Measurements from ENCODE around the gene LIPT2.
"Not testable (repeated sequence)": the region's sequence is repeated elsewhere in the genome, so short reads cannot be mapped to it uniquely, and the experiment has no call there.

Gene LIPT2

DNA sequence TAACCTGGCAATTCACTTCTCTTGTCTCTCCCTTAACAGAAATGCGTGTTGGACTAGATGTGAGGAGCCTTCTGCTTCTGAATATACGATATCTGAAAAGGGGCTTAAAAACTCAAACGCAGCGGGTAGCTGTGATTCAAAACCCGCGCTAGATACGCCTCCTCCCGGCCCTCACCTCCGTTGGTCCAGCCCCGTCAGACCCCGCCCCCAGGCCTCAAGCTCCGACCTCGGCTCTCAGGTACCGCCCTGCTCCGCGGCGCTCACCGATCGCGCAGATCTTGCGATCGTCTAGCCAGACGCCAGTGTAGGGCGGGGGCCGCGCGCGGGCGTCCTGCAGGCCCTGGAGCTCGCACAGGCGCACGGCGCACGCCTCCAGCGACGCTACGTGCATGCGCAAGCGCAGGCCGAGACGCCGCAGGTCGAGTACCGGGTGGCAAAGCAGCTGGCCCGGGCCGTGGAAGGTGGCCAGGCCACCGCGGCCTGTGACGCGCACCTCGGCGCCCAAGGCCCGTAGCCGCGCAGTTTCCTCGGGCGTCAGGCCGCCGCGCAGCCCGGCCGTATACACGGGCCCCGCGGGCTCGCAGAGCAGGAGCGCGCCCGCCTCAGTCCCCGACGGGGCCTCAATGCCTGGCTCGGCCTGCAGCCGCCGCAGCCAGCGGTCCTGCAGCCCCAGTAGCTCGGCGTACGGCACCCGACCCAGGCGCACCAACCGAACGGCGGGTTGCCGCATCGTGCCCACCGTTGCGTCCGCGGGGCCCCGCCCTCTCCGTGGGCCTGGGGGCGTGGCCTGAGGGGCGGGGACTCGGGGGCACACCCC is at the start of gene LIPT2:
LIPT2 (minus strand) TSS at position 751 of the 817 bp plus-strand sequence; CDS start at position 730, 21 bp downstream.
- peak; percentile 95 for DNase-seq (ENCODE audit: low read depth)

DNA sequence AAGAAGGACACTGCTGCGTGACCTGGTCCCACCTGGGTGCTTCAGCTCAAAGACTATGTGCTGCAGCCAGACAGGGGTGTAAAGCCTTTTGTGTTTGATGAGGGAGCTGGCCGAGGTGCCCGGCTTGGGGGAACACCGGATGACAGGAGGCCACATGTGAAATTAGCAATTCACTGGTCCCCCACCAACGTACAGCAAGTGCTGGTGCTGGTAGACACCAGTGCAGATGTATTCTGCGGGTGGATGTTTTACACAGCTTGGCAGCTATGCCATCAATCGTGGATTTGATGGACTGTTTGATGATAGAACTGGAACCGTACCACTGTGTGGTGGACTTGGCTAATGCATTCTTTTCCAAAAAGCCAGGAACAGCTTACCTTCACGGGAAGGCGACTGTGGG is 47.9 kb upstream of the LIPT2 start:
- DNase-seq (ENCODE audit: low read depth): no peak

DNA sequence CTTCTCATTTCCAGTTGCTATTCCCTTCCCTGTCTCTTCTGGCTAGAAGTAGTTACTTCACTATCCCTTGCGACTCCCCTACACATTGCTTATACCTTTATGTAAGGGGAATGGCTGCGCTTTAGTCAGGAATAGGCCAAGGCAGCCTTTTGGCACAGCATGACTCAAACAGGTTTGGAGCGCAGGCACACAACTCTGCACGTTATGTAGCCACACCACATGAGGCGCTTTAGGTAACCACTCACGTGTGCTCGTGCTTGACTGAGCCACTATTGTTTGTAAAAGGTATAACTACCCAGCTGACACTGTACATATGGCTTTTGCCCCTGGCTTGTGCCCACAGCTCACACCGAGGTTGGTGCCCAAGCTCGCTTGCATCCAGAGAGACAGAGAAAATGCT is 46.7 kb upstream of the LIPT2 start:
- DNase-seq (ENCODE audit: low read depth): no peak

DNA sequence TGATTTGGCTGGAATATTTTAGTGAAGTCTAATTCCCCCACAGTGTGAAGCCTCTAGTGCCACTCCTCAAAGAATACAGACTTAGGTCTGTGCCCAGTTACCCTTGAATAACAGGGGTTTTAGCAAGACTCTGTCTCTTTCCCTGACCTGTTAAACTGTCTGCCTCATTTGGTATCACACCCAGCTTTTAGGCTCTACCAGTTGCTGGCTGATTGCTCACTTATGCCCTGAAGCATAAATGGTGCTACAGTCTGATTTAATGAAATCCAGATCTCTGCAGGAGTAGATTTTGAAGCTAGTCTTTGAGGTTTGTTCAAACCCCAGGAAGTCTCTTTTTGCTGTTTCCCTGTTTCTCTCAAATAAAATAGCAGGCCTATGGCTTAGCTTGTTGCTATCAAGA is 45.2 kb upstream of the LIPT2 start:
- DNase-seq (ENCODE audit: low read depth): no peak

DNA sequence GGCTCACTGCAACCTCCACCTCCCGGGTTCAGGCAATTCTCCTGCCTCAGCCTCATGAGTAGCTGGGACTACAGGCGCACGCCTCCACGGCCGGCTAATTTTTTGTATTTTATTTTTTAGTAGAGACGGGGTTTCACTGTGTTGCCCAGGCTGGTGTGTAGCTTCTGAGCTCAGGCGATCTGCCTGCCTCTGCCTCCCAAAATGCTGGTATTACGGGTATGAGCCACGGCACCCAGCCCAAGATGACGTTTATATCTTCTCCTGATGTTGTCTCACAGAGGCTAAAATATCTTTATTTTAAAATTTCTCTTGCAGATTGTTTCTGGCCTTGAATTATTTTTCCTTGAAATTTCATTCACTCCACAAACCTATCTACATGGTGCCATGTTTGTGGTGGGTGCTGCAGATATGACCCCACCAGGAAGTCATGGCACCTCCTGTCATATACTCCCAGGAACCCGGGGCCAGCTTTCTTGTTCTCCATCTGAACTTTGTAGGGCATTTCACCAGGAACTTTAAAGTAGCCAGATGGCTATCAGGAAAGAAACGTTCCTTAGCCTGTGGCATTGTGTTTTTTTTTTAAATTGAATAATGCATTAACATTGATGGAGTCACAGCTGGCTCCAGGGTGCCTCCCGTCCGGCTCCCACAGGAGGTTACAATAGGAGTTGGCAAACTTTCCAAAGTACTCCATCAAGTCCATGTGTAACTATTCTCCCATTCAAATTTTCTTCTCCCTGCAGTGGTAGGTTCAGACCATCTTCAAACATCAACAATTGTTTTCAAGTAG is 42.0 kb upstream of the LIPT2 start:
- no peak for DNase-seq (ENCODE audit: low read depth)

DNA sequence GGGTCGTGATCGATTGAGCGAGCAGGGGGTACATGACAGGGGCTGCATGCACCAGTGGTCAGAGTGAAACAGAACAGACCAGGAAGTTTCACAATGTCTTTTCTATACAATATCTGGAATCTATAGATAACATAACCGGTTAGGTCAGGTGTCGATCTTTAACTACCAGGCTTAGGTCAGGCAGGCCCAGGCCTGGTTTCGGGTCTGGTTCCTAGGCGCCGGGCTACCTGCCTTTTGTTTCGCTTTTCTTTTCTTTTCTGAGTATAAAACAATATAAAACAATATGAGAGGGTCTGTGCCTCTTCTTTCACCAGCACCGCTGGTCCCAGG is 41.4 kb upstream of the LIPT2 start:
- DNase-seq (ENCODE audit: low read depth): not testable (repeated sequence)

DNA sequence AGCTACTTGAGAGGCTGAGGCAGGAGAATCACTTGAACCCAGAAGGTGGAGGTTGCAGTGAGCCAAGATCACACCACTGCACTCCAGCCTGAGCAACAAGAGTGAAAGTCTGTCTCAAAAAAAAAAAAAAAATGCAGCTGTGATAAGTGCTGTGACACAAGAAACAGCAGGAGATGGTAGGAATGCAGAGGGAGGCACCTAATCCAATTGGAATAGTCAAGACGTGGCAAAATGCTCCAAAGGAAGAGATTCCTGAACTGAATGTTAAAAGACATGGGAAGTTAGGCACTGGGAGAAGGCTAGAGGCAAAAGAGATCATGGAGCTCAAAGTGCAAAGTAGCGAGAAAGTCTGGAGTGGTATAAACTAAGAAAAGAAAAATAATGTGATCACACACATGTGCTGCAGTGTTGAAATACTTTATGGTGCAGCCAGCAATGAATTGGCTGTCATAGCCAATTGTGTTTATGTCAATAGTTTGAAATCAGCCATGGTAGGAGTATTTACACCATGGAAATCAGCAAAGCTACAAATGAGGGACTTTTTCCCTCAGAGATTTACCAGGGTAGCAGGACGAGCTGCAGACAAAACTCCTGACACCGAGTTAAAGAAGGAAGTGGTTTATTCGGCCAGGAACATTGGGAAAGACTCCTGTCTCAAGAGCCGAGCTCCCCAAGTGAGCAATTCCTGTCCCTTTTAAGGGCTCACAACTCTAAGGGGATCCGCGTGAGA is 40.9 kb upstream of the LIPT2 start:
- no peak for DNase-seq (ENCODE audit: low read depth)

DNA sequence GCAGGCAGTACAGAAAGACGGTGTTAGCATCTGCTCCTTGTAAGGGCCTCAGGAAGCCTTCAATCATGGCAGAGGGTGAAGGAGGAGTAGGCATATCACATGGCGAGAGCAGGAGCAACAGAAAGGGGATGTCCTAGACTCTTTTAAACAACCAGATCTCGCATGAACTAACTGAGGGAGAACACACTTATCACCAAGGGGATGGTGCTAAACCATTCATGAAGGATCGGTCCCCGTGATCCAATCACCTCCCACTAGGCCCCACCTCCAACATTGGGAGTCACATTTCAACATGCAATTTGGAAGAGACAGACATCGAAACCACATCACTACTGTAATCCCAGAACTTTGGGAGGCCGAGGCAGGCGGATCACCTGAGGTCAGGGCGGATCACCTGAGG is 39.9 kb upstream of the LIPT2 start:
- DNase-seq (ENCODE audit: low read depth): no peak

DNA sequence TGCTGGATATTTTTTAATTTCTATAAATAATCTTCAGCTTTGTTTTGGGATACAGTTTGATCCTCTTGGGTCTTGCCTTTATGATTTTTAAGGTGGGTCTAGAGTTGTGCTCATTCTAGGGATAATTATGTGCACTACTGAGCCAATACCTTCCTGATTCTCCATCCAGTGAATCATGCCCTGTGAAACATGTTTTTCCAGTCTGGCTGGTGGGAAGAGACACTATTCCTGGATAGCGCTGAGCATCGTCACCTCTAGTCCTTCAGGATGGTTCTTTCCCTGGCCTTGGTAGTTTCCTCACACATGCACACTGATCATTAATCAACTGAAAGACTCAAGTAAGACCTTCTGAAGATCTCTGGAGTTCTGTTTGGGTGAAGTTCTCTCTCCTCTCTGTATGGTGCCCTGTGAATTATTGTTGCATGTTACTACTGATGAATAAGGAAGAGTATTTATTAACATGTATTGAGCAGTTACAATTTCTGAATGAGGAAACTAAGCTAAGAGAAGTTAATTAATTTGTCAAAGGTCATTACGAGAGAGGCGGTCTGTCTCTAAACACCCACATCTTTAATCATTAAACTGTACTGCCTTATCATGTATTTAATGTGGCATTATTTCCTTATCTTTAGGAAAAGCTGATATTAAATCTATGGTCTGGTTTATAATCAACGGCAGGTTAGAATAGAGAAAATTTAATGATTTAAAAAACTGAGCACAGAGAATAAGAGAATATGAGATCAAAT is 39.1 kb upstream of the LIPT2 start:
- DNase-seq (ENCODE audit: low read depth): no peak

DNA sequence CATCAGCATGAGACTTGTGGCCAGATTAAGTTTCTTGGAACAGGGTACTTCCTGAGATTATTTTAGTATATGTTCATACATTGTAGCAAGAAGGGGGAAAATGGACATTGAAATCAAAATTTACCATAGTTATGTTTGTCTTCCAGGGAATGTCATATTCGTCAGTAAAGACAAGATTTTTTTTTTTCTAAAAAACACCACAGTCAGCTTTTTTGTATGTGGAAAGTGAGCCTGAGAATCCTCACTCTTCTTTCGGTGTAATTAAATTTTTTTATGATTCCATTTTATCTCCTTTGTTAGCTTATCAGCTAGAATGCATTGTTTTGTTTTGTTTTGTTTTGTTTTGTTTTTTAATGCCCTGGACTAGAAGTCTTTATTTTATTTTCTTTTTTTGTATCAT is 31.5 kb upstream of the LIPT2 start:
- DNase-seq (ENCODE audit: low read depth): no peak

DNA sequence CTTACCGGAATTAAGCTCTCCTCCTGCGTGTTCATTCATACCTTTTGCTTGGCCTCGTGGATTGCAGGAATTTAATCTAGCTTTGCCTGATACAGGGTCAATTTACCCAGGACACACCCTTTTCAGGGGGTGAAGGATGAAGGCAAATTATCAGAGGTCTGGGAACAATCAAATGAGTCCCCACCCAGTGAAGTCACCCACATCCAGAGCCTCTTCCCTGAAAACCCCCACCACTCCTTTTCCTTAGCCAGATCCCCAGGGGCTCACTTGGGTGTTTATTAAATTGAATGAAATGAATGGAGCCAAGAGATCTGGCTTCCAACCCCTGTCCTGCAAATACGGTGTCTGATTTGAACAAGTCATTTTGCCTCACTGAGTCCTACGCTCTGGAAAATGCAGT is 31.0 kb upstream of the LIPT2 start:
- DNase-seq (ENCODE audit: low read depth): no peak

DNA sequence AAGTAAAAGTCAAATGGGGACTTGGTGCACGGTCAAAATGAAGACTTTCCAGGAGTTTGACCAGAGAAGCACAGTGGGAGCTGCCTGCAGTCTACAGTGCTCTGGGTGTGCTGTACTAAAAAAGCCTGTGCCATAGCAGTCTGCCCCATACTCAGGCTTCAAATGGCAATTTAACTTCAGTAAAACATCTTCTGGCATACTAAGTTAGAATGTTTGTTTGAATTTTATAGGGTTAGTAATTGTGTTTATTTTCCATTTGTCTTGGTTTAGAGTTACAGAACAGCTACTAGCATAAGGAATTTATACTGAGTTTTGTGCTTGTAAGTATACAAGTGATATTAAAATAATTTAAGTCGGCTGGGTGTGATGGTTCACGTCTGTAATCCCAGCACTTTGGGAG is 29.3 kb upstream of the LIPT2 start:
- DNase-seq (ENCODE audit: low read depth): no peak

DNA sequence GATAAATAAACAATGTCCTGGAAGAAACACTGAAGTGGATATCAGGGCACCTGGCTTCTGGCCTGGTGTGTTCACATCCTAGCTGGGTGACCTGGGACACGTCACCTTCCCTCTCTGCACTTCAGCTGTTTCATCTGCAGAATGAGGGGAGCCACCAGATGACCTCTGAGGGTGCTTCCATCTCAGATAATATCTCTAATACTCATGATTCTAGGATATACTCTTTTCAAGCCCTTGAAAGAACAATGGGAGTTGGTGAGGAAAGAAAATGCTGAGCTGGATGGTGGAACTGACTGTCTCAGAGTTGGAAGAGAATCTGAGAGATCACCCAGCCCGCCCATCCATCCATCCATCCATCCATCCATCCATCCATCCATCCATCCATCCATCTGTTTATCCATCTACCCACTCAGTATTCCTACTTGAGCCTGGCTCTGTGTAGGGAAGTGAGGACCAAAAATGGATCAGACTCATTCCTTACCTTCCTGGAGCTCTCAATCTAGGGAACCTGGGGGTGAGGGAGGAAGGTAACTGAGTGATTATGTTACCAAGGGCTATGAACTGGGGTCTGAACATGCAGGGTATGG is 28.2 kb upstream of the LIPT2 start:
- DNase-seq (ENCODE audit: low read depth): no peak

DNA sequence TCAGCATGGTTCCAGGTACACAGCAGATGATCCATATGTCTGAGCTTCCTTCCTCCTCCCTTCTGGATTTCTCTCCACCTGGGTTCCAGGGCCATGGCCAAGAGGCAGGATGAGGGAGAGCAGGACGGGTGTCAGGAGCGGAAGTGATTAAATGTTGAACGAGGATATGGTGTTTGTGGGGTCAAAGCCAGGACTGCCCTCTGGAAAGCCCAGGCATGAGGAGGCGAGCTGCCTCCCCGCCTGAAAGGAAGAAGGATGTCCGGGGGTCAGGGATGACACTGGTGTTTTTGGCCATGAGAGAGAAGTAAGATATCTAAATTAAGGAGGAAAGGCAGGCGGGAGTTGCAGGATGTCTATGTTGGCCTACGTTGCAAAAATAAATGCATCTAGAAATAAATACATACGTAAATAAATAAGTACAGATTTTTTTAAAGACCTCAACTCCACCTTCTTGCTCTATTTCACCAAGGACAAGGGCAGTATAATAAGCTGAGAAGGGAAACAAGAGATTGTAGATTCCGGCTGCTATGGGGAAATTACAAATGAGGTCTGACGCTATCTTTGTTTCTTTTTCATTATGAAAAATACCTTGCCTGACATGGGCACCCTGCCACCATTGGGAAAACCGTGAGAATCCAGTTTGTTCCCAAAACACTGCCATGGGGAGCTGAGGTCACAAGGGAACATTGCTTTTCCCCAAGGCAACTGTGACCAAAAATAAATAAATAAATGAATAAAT is 27.6 kb upstream of the LIPT2 start:
- DNase-seq (ENCODE audit: low read depth): no peak

DNA sequence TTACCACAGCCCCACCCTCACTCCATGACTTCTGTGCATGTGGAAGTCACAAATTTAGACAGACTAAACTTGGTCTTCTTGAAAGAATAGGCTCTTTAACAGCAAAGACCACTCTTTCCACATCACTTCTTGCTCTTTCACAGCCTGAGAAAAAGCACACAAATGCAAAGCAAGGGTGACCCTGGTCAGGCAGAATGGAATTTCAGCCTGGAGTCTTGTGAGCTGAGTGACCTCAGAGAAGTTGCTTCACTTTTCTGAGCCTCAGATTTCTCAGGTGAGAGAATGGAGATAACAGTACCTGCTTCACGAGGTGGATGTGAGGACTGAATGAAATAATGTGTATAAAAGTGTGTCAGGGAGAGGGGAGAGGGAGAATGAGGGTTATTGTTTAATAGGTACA is 26.8 kb upstream of the LIPT2 start:
- DNase-seq (ENCODE audit: low read depth): no peak

DNA sequence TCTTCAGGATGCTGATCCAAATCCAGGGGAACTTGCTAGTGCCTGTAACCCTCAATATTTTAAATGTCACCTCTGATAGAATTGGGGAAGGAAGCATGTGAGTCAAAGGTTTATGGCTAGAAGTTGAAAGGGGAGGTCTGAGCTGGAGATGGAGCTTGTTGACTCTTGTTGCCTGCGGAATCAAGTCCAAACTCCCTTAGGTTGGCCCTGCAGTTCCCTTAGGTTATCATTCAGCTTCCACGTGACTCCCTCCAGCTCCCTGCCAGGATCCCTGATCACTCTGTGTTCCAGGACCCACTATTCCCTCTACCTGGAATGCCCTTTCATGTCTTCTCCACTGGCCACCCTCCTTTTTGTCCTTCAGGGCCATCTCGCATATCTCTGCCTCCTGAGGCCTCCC is 26.2 kb upstream of the LIPT2 start:
- no peak for DNase-seq (ENCODE audit: low read depth)

DNA sequence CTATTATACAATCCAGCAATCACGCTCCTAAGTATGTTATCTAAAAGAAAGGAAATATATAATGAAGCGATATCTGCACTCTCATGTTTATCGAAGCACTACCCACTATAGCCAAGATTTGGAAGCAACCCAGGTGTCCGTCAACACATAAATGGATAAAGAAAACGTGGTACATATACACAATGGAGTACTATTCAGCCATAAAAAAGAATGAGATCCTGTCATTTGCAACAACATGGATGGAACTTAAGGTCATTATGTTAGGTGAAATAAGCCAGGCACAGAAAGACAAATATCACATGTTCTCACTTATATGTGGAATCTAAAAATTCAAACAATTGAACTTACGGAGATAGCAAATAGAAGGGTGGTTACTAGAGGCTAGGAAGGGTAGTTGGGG is 24.1 kb upstream of the LIPT2 start:
- not testable (repeated sequence) for DNase-seq (ENCODE audit: low read depth)

DNA sequence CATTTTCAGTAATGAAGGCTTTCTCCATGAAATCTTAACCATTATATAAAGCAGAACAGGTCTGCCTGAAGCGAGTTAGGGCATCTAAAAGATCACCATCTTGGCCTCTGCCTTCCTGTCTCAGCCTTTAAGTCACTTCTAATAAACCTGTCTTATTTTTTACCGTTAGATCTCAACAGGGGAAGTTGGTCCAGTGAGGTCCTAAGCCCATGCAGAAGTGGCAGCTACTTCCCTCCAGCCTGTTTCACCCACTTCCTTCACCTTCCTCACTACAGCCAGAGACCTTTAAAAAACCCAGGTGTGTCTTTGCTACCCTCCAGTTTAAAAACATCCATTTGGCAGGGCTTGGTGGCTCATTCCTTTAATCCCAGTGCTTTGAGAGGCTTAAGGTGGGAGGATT is 14.1 kb upstream of the LIPT2 start:
- DNase-seq (ENCODE audit: low read depth): no peak

DNA sequence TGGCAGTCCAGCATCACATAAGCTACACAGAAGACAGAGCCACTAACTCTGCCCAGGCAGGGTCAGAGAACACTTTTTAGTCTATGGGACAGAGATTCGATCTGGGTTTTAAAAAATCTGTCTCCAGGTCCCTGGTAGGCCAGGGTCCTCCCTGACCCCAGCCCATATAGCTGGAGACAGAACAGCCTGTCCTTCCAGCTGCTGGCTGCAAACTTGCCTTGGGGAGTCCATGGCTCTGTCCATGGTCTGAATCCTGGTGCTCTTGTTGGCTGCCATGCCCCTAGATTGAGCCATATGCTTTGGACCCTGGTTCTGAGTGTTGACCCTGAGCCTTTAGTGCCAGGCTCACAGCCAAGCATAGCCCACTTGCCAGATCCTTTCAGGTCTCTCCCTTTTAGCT is 13.3 kb upstream of the LIPT2 start:
- no peak for DNase-seq (ENCODE audit: low read depth)

DNA sequence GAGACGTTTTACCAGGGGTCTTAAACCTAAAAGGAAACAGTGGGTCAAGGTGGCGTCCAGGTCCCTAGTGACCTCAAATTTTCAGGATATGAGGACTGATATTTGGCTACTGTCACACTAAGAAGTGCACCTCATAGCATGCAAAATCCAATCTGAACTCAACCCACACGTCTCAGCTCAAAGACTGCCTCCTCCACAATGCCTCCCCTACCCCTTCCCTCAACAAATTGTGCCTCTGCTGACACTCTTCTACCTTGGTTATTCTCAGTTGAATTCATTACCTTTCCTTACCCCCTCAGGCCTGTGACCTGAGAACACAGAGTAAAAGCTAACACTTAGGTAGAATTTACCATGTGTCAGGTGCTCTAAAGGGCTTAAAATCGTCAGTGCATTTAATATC is 12.4 kb upstream of the LIPT2 start:
- no peak for DNase-seq (ENCODE audit: low read depth)

DNA sequence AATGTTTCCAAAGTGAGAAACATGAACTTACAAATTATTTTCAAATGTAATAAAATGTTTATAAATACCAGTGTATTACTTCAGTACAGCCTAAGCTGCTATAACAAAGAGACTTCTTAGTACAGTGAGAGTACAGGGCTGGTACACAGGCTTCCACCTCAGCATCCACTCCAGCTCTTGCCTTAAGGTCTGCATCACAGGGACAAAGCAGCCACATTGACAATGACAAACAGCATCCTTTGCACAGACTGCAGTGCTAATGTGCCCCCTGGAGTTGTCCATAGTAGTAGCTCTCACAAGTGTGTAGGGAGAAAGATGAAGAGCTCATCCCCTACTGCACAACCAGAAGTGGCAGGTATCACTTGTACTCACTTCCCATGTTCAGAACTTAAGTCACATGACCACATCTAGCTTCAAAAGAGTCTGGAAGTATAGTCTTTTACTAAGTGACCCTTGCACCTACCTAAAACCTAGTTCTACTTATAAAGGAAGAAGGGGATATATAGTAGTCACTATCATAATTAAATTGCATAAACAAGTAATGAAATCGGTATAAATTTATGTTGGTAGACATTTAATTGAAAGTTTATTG is 10.7 kb upstream of the LIPT2 start:
- DNase-seq (ENCODE audit: low read depth): no peak

Measured in T-helper 22 cell (primary cell).